Measurements from ENCODE around the gene PHF20. TPM values are rescaled to one million over a fixed set of nuclear protein-coding genes. Genes with fewer than 3 reads are reported as not detected.
"Not testable (repeated sequence)": the region's sequence is repeated elsewhere in the genome, so short reads cannot be mapped to it uniquely, and the experiment has no call there.

Gene PHF20
- polyA plus RNA-seq, 1 donor (not counting 4 experiments of a cell fraction or from before 2014, with no cell fraction given): 31.9 TPM

DNA sequence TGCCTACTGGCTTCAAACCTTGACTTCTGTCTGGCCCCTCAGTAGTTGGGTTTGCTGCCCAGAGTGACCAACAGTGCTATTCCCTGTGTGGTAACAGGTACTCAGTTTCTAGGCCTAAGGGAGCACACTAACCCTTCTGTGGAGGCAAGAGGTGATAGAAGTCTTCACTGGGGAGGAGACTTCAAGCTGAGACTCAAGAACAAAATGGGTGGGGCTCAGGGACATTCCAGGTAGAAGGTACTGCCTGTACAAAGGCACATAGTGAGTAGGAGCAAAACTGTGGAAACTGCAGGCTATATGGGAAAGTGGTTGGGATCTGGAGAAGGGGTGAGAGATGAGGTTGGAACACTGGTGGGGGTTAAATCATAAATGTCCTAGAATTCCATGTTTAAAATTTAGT lies 184.8 kb downstream of the PHF20 start:
- dilution Hi-C loops (cut with MboI; ENCODE audit: extremely low pct_ligation_motif_present, low sequenced_read_pairs): no loop called here
- Histone ChIP-seq H3K36me3 (ENCODE audit: control insufficient read depth in 2 of 2, extremely low read depth in 1 of 2, insufficient read depth in 2 of 2, low read length in 2 of 2) (no peaks in the 10 kb centered on the region), H3K27ac (ENCODE audit: control insufficient read depth, insufficient read depth, low read length) (no peak overlapping the region), H3K9me3 (ENCODE audit: control insufficient read depth, low read depth, low read length) (no peaks in the 10 kb centered on the region), H2AFZ (ENCODE audit: control insufficient read depth, low read length) (no peak overlapping the region), H3K4me3 (ENCODE audit: control insufficient read depth in 2 of 3, extremely low read depth in 1 of 3, insufficient read depth in 2 of 3, low read depth in 1 of 3, low read length in 3 of 3) (no peak overlapping the region), H3K27me3 (ENCODE audit: control insufficient read depth, extremely low read depth, insufficient read depth, low read length) (no peaks in the 10 kb centered on the region), H3K4me2 (ENCODE audit: control insufficient read depth, extremely low read depth, insufficient read depth, low read depth, low read length) (no peak overlapping the region), H3K9me1 (ENCODE audit: control insufficient read depth, extremely low read depth, insufficient read depth, low read length) (no peaks in the 10 kb centered on the region), H3K4me1 (ENCODE audit: control insufficient read depth, extremely low read depth, insufficient read depth, low read length) (peaks cover 11% of the 10 kb centered on the region), H4K20me1 (ENCODE audit: control insufficient read depth, extremely low read depth, insufficient read depth, low read length) (no peaks in the 10 kb centered on the region), H3K79me2 (ENCODE audit: control insufficient read depth, insufficient read depth, low read length) (peaks cover 22% of the 10 kb centered on the region), H3K9ac (ENCODE audit: control insufficient read depth, extremely low read depth, insufficient read depth, low read length) (no peak overlapping the region)
- TF ChIP-seq CTCF (optimal IDR thresholded peaks at IDR 0.05 in 1 of 3, IDR thresholded peaks at IDR 0.05 in 1 of 3, conservative IDR thresholded peaks at IDR 0.05 in 1 of 3; ENCODE audit: extremely low read depth in 1 of 3, insufficient read depth in 2 of 3, low read length in 3 of 3): no peak
- TF ChIP-seq EZH2 (IDR thresholded peaks at IDR 0.05; ENCODE audit: low read length): no peak
- DNase-seq (ENCODE audit: low read depth, low spot score): no peak
- FAIRE-seq: no peak

- H3K36me3 ChIP-seq (ENCODE audit: control insufficient read depth in 2 of 2, extremely low read depth in 1 of 2, insufficient read depth in 2 of 2, low read length in 2 of 2); H3K79me2 ChIP-seq (ENCODE audit: control insufficient read depth, insufficient read depth, low read length); H3K27ac ChIP-seq (ENCODE audit: control insufficient read depth, insufficient read depth, low read length); FAIRE-seq; DNase-seq (ENCODE audit: low read depth, low spot score); H3K9me3 ChIP-seq (ENCODE audit: control insufficient read depth, low read depth, low read length); H3K4me3 ChIP-seq (ENCODE audit: control insufficient read depth in 2 of 3, extremely low read depth in 1 of 3, insufficient read depth in 2 of 3, low read depth in 1 of 3, low read length in 3 of 3); H3K9ac ChIP-seq (ENCODE audit: control insufficient read depth, extremely low read depth, insufficient read depth, low read length); H4K20me1 ChIP-seq (ENCODE audit: control insufficient read depth, extremely low read depth, insufficient read depth, low read length); H3K4me2 ChIP-seq (ENCODE audit: control insufficient read depth, extremely low read depth, insufficient read depth, low read depth, low read length); H2AFZ ChIP-seq (ENCODE audit: control insufficient read depth, low read length); dilution Hi-C loops (cut with MboI; ENCODE audit: extremely low pct_ligation_motif_present, low sequenced_read_pairs); H3K27me3 ChIP-seq (ENCODE audit: control insufficient read depth, extremely low read depth, insufficient read depth, low read length); H3K4me1 ChIP-seq (ENCODE audit: control insufficient read depth, extremely low read depth, insufficient read depth, low read length); H3K9me1 ChIP-seq (ENCODE audit: control insufficient read depth, extremely low read depth, insufficient read depth, low read length): not testable (repeated sequence)
Observed at GRCh38 chr20:35959291-35959690, 187.5 kb downstream of the PHF20 start.

DNA sequence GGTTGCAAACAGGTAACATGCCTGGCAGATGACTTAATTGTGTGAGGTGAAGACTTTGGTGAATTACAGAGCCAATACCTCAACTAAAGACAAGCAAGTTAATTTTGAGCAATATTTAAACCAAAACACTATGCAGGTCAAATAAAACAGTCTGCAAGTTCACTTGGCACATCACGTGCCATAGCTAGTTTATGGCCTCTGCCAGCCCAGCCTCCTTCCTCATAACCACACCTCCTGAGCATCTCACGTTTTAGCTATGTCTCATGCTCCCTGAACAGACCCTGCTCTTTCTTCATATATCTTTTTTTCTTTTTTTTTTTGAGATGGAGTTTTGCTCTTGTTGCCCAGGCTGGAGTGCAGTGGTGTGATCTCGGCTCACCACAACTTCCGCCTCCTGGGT lies 192.1 kb downstream of the PHF20 start:
- Histone ChIP-seq H3K27ac (ENCODE audit: control insufficient read depth, insufficient read depth, low read length) (no peak overlapping the region), H3K27me3 (ENCODE audit: control insufficient read depth, extremely low read depth, insufficient read depth, low read length) (no peaks in the 10 kb centered on the region), H3K36me3 (ENCODE audit: control insufficient read depth in 2 of 2, extremely low read depth in 1 of 2, insufficient read depth in 2 of 2, low read length in 2 of 2) (no peaks in the 10 kb centered on the region), H3K79me2 (ENCODE audit: control insufficient read depth, insufficient read depth, low read length) (no peaks in the 10 kb centered on the region), H3K9ac (ENCODE audit: control insufficient read depth, extremely low read depth, insufficient read depth, low read length) (no peak overlapping the region), H3K9me3 (ENCODE audit: control insufficient read depth, low read depth, low read length) (no peaks in the 10 kb centered on the region), H4K20me1 (ENCODE audit: control insufficient read depth, extremely low read depth, insufficient read depth, low read length) (no peaks in the 10 kb centered on the region), H2AFZ (ENCODE audit: control insufficient read depth, low read length) (no peak overlapping the region), H3K9me1 (ENCODE audit: control insufficient read depth, extremely low read depth, insufficient read depth, low read length) (no peaks in the 10 kb centered on the region), H3K4me1 (ENCODE audit: control insufficient read depth, extremely low read depth, insufficient read depth, low read length) (peaks cover 3% of the 10 kb centered on the region), H3K4me2 (ENCODE audit: control insufficient read depth, extremely low read depth, insufficient read depth, low read depth, low read length) (no peak overlapping the region), H3K4me3 (ENCODE audit: control insufficient read depth in 2 of 3, extremely low read depth in 1 of 3, insufficient read depth in 2 of 3, low read depth in 1 of 3, low read length in 3 of 3) (no peak overlapping the region)
- no peak for DNase-seq (ENCODE audit: low read depth, low spot score)
- FAIRE-seq: no peak
- no peak for TF ChIP-seq CTCF (optimal IDR thresholded peaks at IDR 0.05 in 1 of 3, IDR thresholded peaks at IDR 0.05 in 1 of 3, conservative IDR thresholded peaks at IDR 0.05 in 1 of 3; ENCODE audit: extremely low read depth in 1 of 3, insufficient read depth in 2 of 3, low read length in 3 of 3)
- TF ChIP-seq EZH2 (IDR thresholded peaks at IDR 0.05; ENCODE audit: low read length): no peak
- dilution Hi-C loops (cut with MboI; ENCODE audit: extremely low pct_ligation_motif_present, low sequenced_read_pairs): no loop called here
